Activated naive CD8-positive, alpha-beta T cell treated with anti-CD3 and anti-CD28 coated beads, Interleukin-2, amount 50 U/mL, for 24 hours (primary cell): ENCODE measurements around the gene MTCH1.
A peak's percentile ranks its signal among the peaks of the same experiment; 100 is the strongest.

Experiments
- ATAC-seq: fragments of 150-1000 bp; cut with Tn5 transposase; one replicate; pipeline ENCODE4 v1.10.0; 2021
- DNase-seq: peaks from one replicate; pipeline ENCODE4 v3.0.0; 2021
- H3K27ac Mint-ChIP-seq: one replicate; pipeline ENCODE4 v1.8.0; 2021; ENCODE audit warnings: mild to moderate bottlenecking, mixed read lengths
- H3K27me3 Mint-ChIP-seq: one replicate; pipeline ENCODE4 v1.8.0; 2021; ENCODE audit warnings: mixed read lengths
- H3K36me3 Mint-ChIP-seq: one replicate; pipeline ENCODE4 v1.8.0; 2021; ENCODE audit warnings: low read depth, mixed read lengths
- H3K4me1 Mint-ChIP-seq: one replicate; pipeline ENCODE4 v1.8.0; 2021; ENCODE audit warnings: mixed read lengths
- H3K4me3 Mint-ChIP-seq: one replicate; pipeline ENCODE4 v1.8.0; 2021; ENCODE audit warnings: mild to moderate bottlenecking, moderate library complexity, mixed read lengths
- H3K9me3 Mint-ChIP-seq: one replicate; pipeline ENCODE4 v1.8.0; 2021; ENCODE audit warnings: mixed read lengths

The MTCH1 gene

GRCh38 chr6:36985808-36986703 is at the start of gene MTCH1:
Gene MTCH1 (minus strand): TSS chr6:36986196. CDS start chr6:36986173, 23 bp downstream.
- Mint-ChIP-seq H3K27ac (peak within 1 kb of the TSS; percentile 95), H3K4me3 (peak within 1 kb of the TSS; percentile 98), H3K27me3 (no peaks in the 10 kb centered on the region), H3K36me3 (peaks cover 7% of the 10 kb centered on the region), H3K9me3 (no peaks in the 10 kb centered on the region), H3K4me1 (peaks cover 21% of the 10 kb centered on the region)
- ATAC-seq = peak; percentile 86
- peak; percentile 88 for DNase-seq

- peaks cover 5% of the 10 kb centered on the region for H3K9me3 Mint-ChIP-seq
- peak overlapping the region; percentile 41 for H3K4me3 Mint-ChIP-seq
- peak; percentile 27 for ATAC-seq
- DNase-seq = no peak
- H3K27me3 Mint-ChIP-seq = no peaks in the 10 kb centered on the region
- H3K27ac Mint-ChIP-seq = peak overlapping the region; percentile 91
- peaks cover 58% of the 10 kb centered on the region for H3K4me1 Mint-ChIP-seq
- H3K36me3 Mint-ChIP-seq = peaks cover 10% of the 10 kb centered on the region
Observed at GRCh38 chr6:37033819-37034795, 48.1 kb upstream of the MTCH1 start.

- H3K4me1 Mint-ChIP-seq = peaks cover 58% of the 10 kb centered on the region
- peak; percentile 76 for DNase-seq
- peak overlapping the region; percentile 41 for H3K4me3 Mint-ChIP-seq
- H3K27me3 Mint-ChIP-seq = no peaks in the 10 kb centered on the region
- peaks cover 5% of the 10 kb centered on the region for H3K9me3 Mint-ChIP-seq
- H3K27ac Mint-ChIP-seq = peak overlapping the region; percentile 91
- H3K36me3 Mint-ChIP-seq = peaks cover 10% of the 10 kb centered on the region
- ATAC-seq = peak; percentile 96
Observed at GRCh38 chr6:37033255-37033654, 47.3 kb upstream of the MTCH1 start.

- H3K27ac Mint-ChIP-seq = peak overlapping the region; percentile 62
- H3K36me3 Mint-ChIP-seq = peaks cover 10% of the 10 kb centered on the region
- H3K9me3 Mint-ChIP-seq = peaks cover 5% of the 10 kb centered on the region
- no peak overlapping the region for H3K4me3 Mint-ChIP-seq
- no peaks in the 10 kb centered on the region for H3K27me3 Mint-ChIP-seq
- ATAC-seq (no peak), DNase-seq (no peak)
- peaks cover 58% of the 10 kb centered on the region for H3K4me1 Mint-ChIP-seq
Observed at GRCh38 chr6:37032239-37032638, 46.2 kb upstream of the MTCH1 start.

GRCh38 chr6:37030599-37030998 is 44.6 kb upstream of the MTCH1 start:
- H3K27me3 Mint-ChIP-seq = no peaks in the 10 kb centered on the region
- peaks cover 10% of the 10 kb centered on the region for H3K36me3 Mint-ChIP-seq
- ATAC-seq (no peak), DNase-seq (no peak)
- no peak overlapping the region for H3K4me3 Mint-ChIP-seq
- H3K4me1 Mint-ChIP-seq = peaks cover 66% of the 10 kb centered on the region
- peaks cover 5% of the 10 kb centered on the region for H3K9me3 Mint-ChIP-seq
- peak overlapping the region; percentile 54 for H3K27ac Mint-ChIP-seq

GRCh38 chr6:37029249-37029971 is 43.4 kb upstream of the MTCH1 start:
- peak overlapping the region; percentile 7 for H3K27ac Mint-ChIP-seq
- H3K9me3 Mint-ChIP-seq = peaks cover 5% of the 10 kb centered on the region
- peak; percentile 66 for DNase-seq
- H3K27me3 Mint-ChIP-seq = no peaks in the 10 kb centered on the region
- no peak for ATAC-seq
- peaks cover 9% of the 10 kb centered on the region for H3K36me3 Mint-ChIP-seq
- H3K4me3 Mint-ChIP-seq = no peak overlapping the region
- peaks cover 70% of the 10 kb centered on the region for H3K4me1 Mint-ChIP-seq

- H3K9me3 Mint-ChIP-seq = peaks cover 5% of the 10 kb centered on the region
- no peak overlapping the region for H3K4me3 Mint-ChIP-seq
- DNase-seq (no peak), ATAC-seq (no peak)
- no peaks in the 10 kb centered on the region for H3K27me3 Mint-ChIP-seq
- H3K4me1 Mint-ChIP-seq = peaks cover 69% of the 10 kb centered on the region
- peaks cover 3% of the 10 kb centered on the region for H3K36me3 Mint-ChIP-seq
- H3K27ac Mint-ChIP-seq = no peak overlapping the region
Observed at GRCh38 chr6:37027811-37028469, 41.9 kb upstream of the MTCH1 start.

GRCh38 chr6:37027036-37027720 is 41.2 kb upstream of the MTCH1 start:
- Mint-ChIP-seq H3K4me3 (no peak overlapping the region), H3K36me3 (peaks cover 3% of the 10 kb centered on the region), H3K9me3 (peaks cover 5% of the 10 kb centered on the region), H3K27ac (no peak overlapping the region), H3K4me1 (peaks cover 70% of the 10 kb centered on the region), H3K27me3 (no peaks in the 10 kb centered on the region)
- no peak for DNase-seq
- no peak for ATAC-seq

GRCh38 chr6:37025621-37026466 is 39.8 kb upstream of the MTCH1 start:
- H3K4me3 Mint-ChIP-seq = no peak overlapping the region
- ATAC-seq = no peak
- no peak for DNase-seq
- H3K36me3 Mint-ChIP-seq = peaks cover 3% of the 10 kb centered on the region
- no peaks in the 10 kb centered on the region for H3K27me3 Mint-ChIP-seq
- peaks cover 69% of the 10 kb centered on the region for H3K4me1 Mint-ChIP-seq
- peak overlapping the region; percentile 62 for H3K27ac Mint-ChIP-seq
- peaks cover 5% of the 10 kb centered on the region for H3K9me3 Mint-ChIP-seq

GRCh38 chr6:37024656-37025337 is 38.8 kb upstream of the MTCH1 start:
- H3K27me3 Mint-ChIP-seq = no peaks in the 10 kb centered on the region
- no peak overlapping the region for H3K4me3 Mint-ChIP-seq
- peak; percentile 83 for ATAC-seq
- H3K36me3 Mint-ChIP-seq = no peaks in the 10 kb centered on the region
- no peaks in the 10 kb centered on the region for H3K9me3 Mint-ChIP-seq
- peaks cover 61% of the 10 kb centered on the region for H3K4me1 Mint-ChIP-seq
- H3K27ac Mint-ChIP-seq = peak overlapping the region; percentile 66
- DNase-seq = peak; percentile 72

GRCh38 chr6:37022135-37022863 is 36.3 kb upstream of the MTCH1 start:
- DNase-seq = no peak
- ATAC-seq = no peak
- Mint-ChIP-seq H3K9me3 (no peaks in the 10 kb centered on the region), H3K27me3 (no peaks in the 10 kb centered on the region), H3K4me1 (peaks cover 64% of the 10 kb centered on the region), H3K4me3 (no peak overlapping the region), H3K27ac (peak overlapping the region; percentile 68), H3K36me3 (no peaks in the 10 kb centered on the region)
